Parathyroid adenoma (tissue), 2 donors: ENCODE measurements around the gene NOL4L.

ENCODE experiments used
- H2AFZ ChIP-seq: fragments of 300-600 bp; sonication (generic); one replicate; pipeline ENCODE4 v1.7.0; 2017; ENCODE audit warnings: antibody characterized with exemption, mild to moderate bottlenecking
- H3K27ac ChIP-seq: fragments of 300-600 bp; sonication (generic); one replicate; pipeline ENCODE4 v1.7.0; 2017
- H3K27me3 ChIP-seq: fragments of 300-600 bp; sonication (generic); one replicate; pipeline ENCODE4 v1.7.0; 2017; ENCODE audit warnings: low read length; ENCODE audit not compliant: control insufficient read depth, insufficient read depth
- H3K36me3 ChIP-seq: fragments of 300-600 bp; sonication (generic); one replicate; pipeline ENCODE4 v1.7.0; 2017; ENCODE audit warnings: low read length; ENCODE audit not compliant: control insufficient read depth, insufficient read depth
- H3K4me1 ChIP-seq: fragments of 300-600 bp; sonication (generic); one replicate; pipeline ENCODE4 v1.7.0; 2017; ENCODE audit warnings: control low read depth
- H3K4me2 ChIP-seq: fragments of 300-600 bp; sonication (generic); one replicate; pipeline ENCODE4 v1.7.0; 2017; ENCODE audit warnings: low read length
- H3K4me3 ChIP-seq: fragments of 300-600 bp; sonication (generic); one replicate; pipeline ENCODE4 v1.7.0; 2017; ENCODE audit warnings: low read depth, low read length
- H3K79me2 ChIP-seq: fragments of 300-600 bp; sonication (generic); one replicate; pipeline ENCODE4 v1.7.0; 2017; ENCODE audit warnings: control low read depth
- H3K9ac ChIP-seq: fragments of 300-600 bp; sonication (generic); one replicate; pipeline ENCODE4 v1.7.0; 2017; ENCODE audit warnings: mild to moderate bottlenecking
- H3K9me3 ChIP-seq: fragments of 300-600 bp; sonication (generic); one replicate; pipeline ENCODE4 v1.7.0; 2017; ENCODE audit warnings: low read length; ENCODE audit not compliant: control insufficient read depth
- CTCF ChIP-seq: fragments of 300-600 bp; sonication (generic); IDR thresholded peaks from one replicate; pipeline ENCODE4 v1.7.0; 2017; ENCODE audit warnings: antibody characterized with exemption, mild to moderate bottlenecking
- donor health status: primary hyperparathyroidism.

Gene NOL4L

GRCh38 chr20:32603046-32603726 is 18.1 kb upstream of the NOL4L start:
- Histone ChIP-seq H3K9ac (no peak overlapping the region), H3K36me3 (no peaks in the 10 kb centered on the region), H3K4me1 (no peaks in the 10 kb centered on the region), H3K4me2 (no peak overlapping the region), H3K4me3 (no peak overlapping the region), H2AFZ (no peak overlapping the region), H3K27me3 (no peaks in the 10 kb centered on the region), H3K79me2 (no peaks in the 10 kb centered on the region), H3K27ac (no peak overlapping the region), H3K9me3 (no peaks in the 10 kb centered on the region)
- no peak for TF ChIP-seq CTCF

DNA sequence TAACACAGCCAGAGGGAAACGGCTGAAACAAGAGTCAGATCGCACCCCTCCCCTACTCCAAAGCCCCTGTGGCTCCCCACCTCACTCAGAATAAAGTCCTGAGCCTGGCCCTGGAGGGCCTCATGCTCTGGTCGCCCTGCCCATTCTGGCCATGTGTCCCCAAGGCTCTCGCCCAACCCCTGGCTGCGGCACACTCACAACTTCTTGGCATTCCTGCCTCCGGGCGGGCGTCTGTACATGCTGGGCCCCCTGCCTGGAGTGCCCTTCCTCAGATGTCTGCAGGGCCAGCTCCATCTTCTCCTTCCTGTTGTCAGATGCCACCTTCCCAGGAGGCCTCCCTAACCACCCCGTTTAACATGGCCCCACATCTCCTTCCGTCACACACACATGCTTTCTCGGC is 17.1 kb upstream of the NOL4L start:
- H3K79me2 ChIP-seq: no peaks in the 10 kb centered on the region
- H3K9ac ChIP-seq: no peak overlapping the region
- H3K27ac ChIP-seq: no peak overlapping the region
- H3K9me3 ChIP-seq: no peaks in the 10 kb centered on the region
- no peak for TF ChIP-seq CTCF
- no peak overlapping the region for H3K4me3 ChIP-seq
- no peaks in the 10 kb centered on the region for H3K4me1 ChIP-seq
- no peaks in the 10 kb centered on the region for H3K27me3 ChIP-seq
- H2AFZ ChIP-seq: no peak overlapping the region
- H3K36me3 ChIP-seq: no peaks in the 10 kb centered on the region
- H3K4me2 ChIP-seq: no peak overlapping the region

GRCh38 chr20:32600681-32601237 is 15.6 kb upstream of the NOL4L start:
- Histone ChIP-seq H3K9me3 (no peaks in the 10 kb centered on the region), H3K27ac (no peak overlapping the region), H3K79me2 (no peaks in the 10 kb centered on the region), H3K9ac (no peak overlapping the region), H2AFZ (no peak overlapping the region), H3K4me3 (no peak overlapping the region), H3K4me2 (no peak overlapping the region), H3K4me1 (no peaks in the 10 kb centered on the region), H3K36me3 (no peaks in the 10 kb centered on the region), H3K27me3 (no peaks in the 10 kb centered on the region)
- no peak for TF ChIP-seq CTCF

- no peaks in the 10 kb centered on the region for H3K36me3 ChIP-seq
- H3K4me3 ChIP-seq: no peak overlapping the region
- H2AFZ ChIP-seq: no peak overlapping the region
- H3K79me2 ChIP-seq: no peaks in the 10 kb centered on the region
- no peaks in the 10 kb centered on the region for H3K27me3 ChIP-seq
- no peak overlapping the region for H3K27ac ChIP-seq
- TF ChIP-seq CTCF: no peak
- no peak overlapping the region for H3K4me2 ChIP-seq
- H3K4me1 ChIP-seq: no peaks in the 10 kb centered on the region
- no peaks in the 10 kb centered on the region for H3K9me3 ChIP-seq
- H3K9ac ChIP-seq: no peak overlapping the region
Measured at GRCh38 chr20:32599783-32600340, 14.7 kb upstream of the NOL4L start.

- TF ChIP-seq CTCF: no peak
- Histone ChIP-seq H3K36me3 (no peaks in the 10 kb centered on the region), H2AFZ (no peak overlapping the region), H3K9me3 (no peaks in the 10 kb centered on the region), H3K79me2 (no peaks in the 10 kb centered on the region), H3K9ac (no peak overlapping the region), H3K27me3 (no peaks in the 10 kb centered on the region), H3K4me2 (no peak overlapping the region), H3K4me3 (no peak overlapping the region), H3K4me1 (no peaks in the 10 kb centered on the region), H3K27ac (no peak overlapping the region)
Measured at GRCh38 chr20:32598606-32599005, 13.5 kb upstream of the NOL4L start.
